GM23248 (cell line): Measurements from ENCODE around the gene P2RY13. TPM values are rescaled to one million over a fixed set of nuclear protein-coding genes. Genes with fewer than 3 reads are reported as not detected.

Experiments
- DNase-seq: peaks from one replicate; pipeline ENCODE4 v3.0.0-alpha.2; 2015
- H2AFZ ChIP-seq: fragments of 200-600 bp; sonication (generic); 2 replicates; pipeline ENCODE4 v1.6.1; 2016; ENCODE audit warnings: antibody characterized with exemption
- H3F3A ChIP-seq: fragments of 200-600 bp; sonication (generic); 2 replicates; pipeline ENCODE4 v1.6.1; 2016; ENCODE audit warnings: mild to moderate bottlenecking, antibody characterized with exemption, mixed run types; ENCODE audit not compliant: insufficient read depth
- H3K27ac ChIP-seq: fragments of 200-600 bp; sonication (generic); 2 replicates; pipeline ENCODE4 v1.5.1; 2016; ENCODE audit warnings: mild to moderate bottlenecking
- H3K27me3 ChIP-seq: fragments of 200-600 bp; sonication (generic); replicated peaks from 2 replicates; pipeline ENCODE4 v1.6.1; 2016; ENCODE audit warnings: mild to moderate bottlenecking; ENCODE audit not compliant: insufficient read depth
- H3K36me3 ChIP-seq: fragments of 200-600 bp; sonication (generic); 2 replicates; pipeline ENCODE4 v1.6.1; 2016; ENCODE audit warnings: low read depth, mild to moderate bottlenecking
- H3K4me1 ChIP-seq: fragments of 200-600 bp; sonication (generic); 2 replicates; pipeline ENCODE4 v1.6.1; 2016; ENCODE audit warnings: mild to moderate bottlenecking; ENCODE audit not compliant: insufficient read depth
- H3K4me2 ChIP-seq: fragments of 200-600 bp; sonication (generic); one replicate; pipeline ENCODE4 v1.6.1; 2016; ENCODE audit warnings: mild to moderate bottlenecking; ENCODE audit not compliant: unreplicated experiment
- H3K4me3 ChIP-seq: fragments of 200-600 bp; sonication (generic); 2 replicates; pipeline ENCODE4 v1.5.1; 2016; ENCODE audit warnings: mild to moderate bottlenecking
- H3K79me2 ChIP-seq: fragments of 200-600 bp; sonication (generic); 2 replicates; pipeline ENCODE4 v1.6.1; 2016; ENCODE audit warnings: mild to moderate bottlenecking; ENCODE audit not compliant: insufficient read depth
- H3K9ac ChIP-seq: fragments of 200-600 bp; sonication (generic); 2 replicates; pipeline ENCODE4 v1.6.1; 2016; ENCODE audit warnings: mild to moderate bottlenecking
- H3K9me2 ChIP-seq: fragments of 200-600 bp; sonication (generic); 2 replicates; pipeline ENCODE4 v1.6.1; 2016; ENCODE audit warnings: mixed run types, mild to moderate bottlenecking, moderate library complexity; ENCODE audit not compliant: insufficient read depth
- H3K9me3 ChIP-seq: fragments of 200-600 bp; sonication (generic); one replicate; pipeline ENCODE4 v1.6.1; 2017; ENCODE audit warnings: low read depth
- H4K20me1 ChIP-seq: fragments of 200-600 bp; sonication (generic); 2 replicates; pipeline ENCODE4 v1.6.0; 2016; ENCODE audit not compliant: insufficient read depth
- EZH2 ChIP-seq: fragments of 200-600 bp; sonication (generic); IDR thresholded peaks from 2 replicates; pipeline ENCODE4 v1.6.1; 2018; ENCODE audit warnings: antibody characterized with exemption, mild to moderate bottlenecking; ENCODE audit not compliant: insufficient read depth, poor library complexity, severe bottlenecking
- EZH2phosphoT487 ChIP-seq: fragments of 200-600 bp; sonication (generic); IDR thresholded peaks from 2 replicates; pipeline ENCODE4 v1.6.1; 2018; ENCODE audit warnings: antibody characterized with exemption, moderate library complexity, mild to moderate bottlenecking, low read depth; ENCODE audit not compliant: insufficient read depth
- WGBS, 2 experiments: methylation state at CpG; one replicate each; pipeline ENCODE4 v1.1.6; 2015 to 2017; ENCODE audit warnings: low lambda C conversion rate in 2 of 2, low coverage in 1 of 2; ENCODE audit errors: missing lambda C conversion rate in 2 of 2; 5-methylcytosine and 5-hydroxymethylcytosine counted together
- in situ Hi-C: fragments of 300-500 bp; cut with MboI; formaldehyde crosslinking; loops from 2 replicates; pipeline ENCODE4 v1.15.0; 2020
- polyA plus RNA-seq: library from polyadenylated mRNA; unstranded; fragments of >200 nt; fragmentation: Nextera tagmentation; extraction: Ambion mirVana; gene quantifications from 2 replicates; pipeline ENCODE4 v1.2.1, GENCODE V29; 2016
- total RNA-seq: library from RNA; depleted of rRNA; stranded (reverse); fragments of >200 nt; shearing (Covaris generic); gene quantifications from 2 replicates; pipeline ENCODE4 v1.2.3, GENCODE V29; 2014

The P2RY13 gene
- total and polyA plus RNA-seq, 2 experiments from 2014 or later = not detected

- WGBS, 2 experiments = 91 to 100% methylated on average over 1 of the region's 1 CpG
- H4K20me1 ChIP-seq = no peaks in the 10 kb centered on the region
- TF ChIP-seq EZH2phosphoT487 (no peak), EZH2 (no peak)
- H3K27me3 ChIP-seq = no peaks in the 10 kb centered on the region
- peaks cover 41% of the 10 kb centered on the region for H3K4me1 ChIP-seq
- H3K27ac ChIP-seq = no peak overlapping the region
- no peaks in the 10 kb centered on the region for H3K9me3 ChIP-seq
- H3K79me2 ChIP-seq = no peaks in the 10 kb centered on the region
- no peak overlapping the region for H3K4me3 ChIP-seq
- H3F3A ChIP-seq = peaks cover 29% of the 10 kb centered on the region
- H3K4me2 ChIP-seq = no peak overlapping the region
- H3K9ac ChIP-seq = no peak overlapping the region
- H2AFZ ChIP-seq = no peak overlapping the region
- no peaks in the 10 kb centered on the region for H3K36me3 ChIP-seq
- no peaks in the 10 kb centered on the region for H3K9me2 ChIP-seq
- in situ Hi-C loops = no loop called here
- DNase-seq = no peak
Observed at GRCh38 chr3:151321526-151321925, 7.8 kb downstream of the P2RY13 start.

GRCh38 chr3:151320131-151320530 is 9.2 kb downstream of the P2RY13 start:
- H3K4me1 ChIP-seq = peaks cover 44% of the 10 kb centered on the region
- in situ Hi-C loops = no loop called here
- H3K27ac ChIP-seq = peak overlapping the region; percentile 41
- 0 out of 2 replicates have a peak overlapping the region, but pooled peaks have one; percentile 9 for H3K4me3 ChIP-seq
- 71 to 76% methylated on average over 2 of the region's 2 CpGs for WGBS, 2 experiments
- H2AFZ ChIP-seq = peak overlapping the region; percentile 31
- H3F3A ChIP-seq = peaks cover 43% of the 10 kb centered on the region
- DNase-seq = no peak
- H3K9me2 ChIP-seq = no peaks in the 10 kb centered on the region
- TF ChIP-seq EZH2phosphoT487 (no peak), EZH2 (no peak)
- H3K27me3 ChIP-seq = no peaks in the 10 kb centered on the region
- no peaks in the 10 kb centered on the region for H3K36me3 ChIP-seq
- H3K79me2 ChIP-seq = no peaks in the 10 kb centered on the region
- no peaks in the 10 kb centered on the region for H3K9me3 ChIP-seq
- H4K20me1 ChIP-seq = no peaks in the 10 kb centered on the region
- peak overlapping the region; percentile 49 for H3K4me2 ChIP-seq
- H3K9ac ChIP-seq = no peak overlapping the region

- Histone ChIP-seq H3K9me3 (no peaks in the 10 kb centered on the region), H3K27ac (peak overlapping the region; percentile 41), H3K27me3 (no peaks in the 10 kb centered on the region), H3K9ac (no peak overlapping the region), H3K4me1 (peaks cover 44% of the 10 kb centered on the region), H4K20me1 (no peaks in the 10 kb centered on the region), H2AFZ (peak overlapping the region; percentile 31), H3K4me3 (0 out of 2 replicates have a peak overlapping the region, but pooled peaks have one; percentile 9), H3K4me2 (peak overlapping the region; percentile 49), H3K79me2 (no peaks in the 10 kb centered on the region), H3K9me2 (no peaks in the 10 kb centered on the region), H3F3A (peaks cover 46% of the 10 kb centered on the region), H3K36me3 (no peaks in the 10 kb centered on the region)
- 48 to 50% methylated on average over 4 of the region's 4 CpGs for WGBS, 2 experiments
- peak; percentile 57 for DNase-seq
- no peak for TF ChIP-seq EZH2
- TF ChIP-seq EZH2phosphoT487 = no peak
- in situ Hi-C loops = no loop called here
Observed at GRCh38 chr3:151319628-151320027, 9.7 kb downstream of the P2RY13 start.

- no peaks in the 10 kb centered on the region for H3K9me3 ChIP-seq
- WGBS, 2 experiments = 92% methylated on average over 7 of the region's 7 CpGs
- H3K27me3 ChIP-seq = no peaks in the 10 kb centered on the region
- H4K20me1 ChIP-seq = no peaks in the 10 kb centered on the region
- H3K36me3 ChIP-seq = no peaks in the 10 kb centered on the region
- peaks cover 46% of the 10 kb centered on the region for H3F3A ChIP-seq
- H3K9ac ChIP-seq = no peak overlapping the region
- no peak overlapping the region for H3K4me3 ChIP-seq
- H3K4me2 ChIP-seq = peak overlapping the region; percentile 49
- no peaks in the 10 kb centered on the region for H3K9me2 ChIP-seq
- in situ Hi-C loops = no loop called here
- H3K27ac ChIP-seq = peak overlapping the region; percentile 41
- no peaks in the 10 kb centered on the region for H3K79me2 ChIP-seq
- H3K4me1 ChIP-seq = peaks cover 44% of the 10 kb centered on the region
- DNase-seq = peak; percentile 21
- TF ChIP-seq EZH2phosphoT487 (no peak), EZH2 (no peak)
- H2AFZ ChIP-seq = no peak overlapping the region
Observed at GRCh38 chr3:151318991-151319390, 10.4 kb downstream of the P2RY13 start.

- no peaks in the 10 kb centered on the region for H3K36me3 ChIP-seq
- no peaks in the 10 kb centered on the region for H3K9me2 ChIP-seq
- H4K20me1 ChIP-seq = no peaks in the 10 kb centered on the region
- TF ChIP-seq EZH2phosphoT487 (no peak), EZH2 (no peak)
- peak overlapping the region; percentile 26 for H3K4me2 ChIP-seq
- in situ Hi-C loops = no loop called here
- no peaks in the 10 kb centered on the region for H3K27me3 ChIP-seq
- no peak overlapping the region for H2AFZ ChIP-seq
- peaks cover 44% of the 10 kb centered on the region for H3K4me1 ChIP-seq
- no peaks in the 10 kb centered on the region for H3K79me2 ChIP-seq
- H3K27ac ChIP-seq = no peak overlapping the region
- DNase-seq = peak; percentile 24
- H3F3A ChIP-seq = peaks cover 46% of the 10 kb centered on the region
- H3K9ac ChIP-seq = no peak overlapping the region
- H3K9me3 ChIP-seq = no peaks in the 10 kb centered on the region
- H3K4me3 ChIP-seq = 0 out of 2 replicates have a peak overlapping the region, but pooled peaks have one; percentile 6
Observed at GRCh38 chr3:151318313-151318712, 11.0 kb downstream of the P2RY13 start.
